GM18517 (cell line): ENCODE data around the gene STARD9.

ENCODE experiments used
- ATAC-seq: cut with Tn5 transposase; IDR thresholded peaks from one replicate; pipeline ENCODE4 v1.9.1; 2021; ENCODE audit warnings: mild to moderate bottlenecking, moderate library complexity; ENCODE audit not compliant: unreplicated experiment

Gene STARD9

GRCh38 chr15:42726114-42726513 lies 150.7 kb downstream of the STARD9 start:
- ATAC-seq = no peak

- no peak for ATAC-seq
These were observed 152.5 kb downstream of the STARD9 start for GRCh38 chr15:42727750-42728381.

DNA sequence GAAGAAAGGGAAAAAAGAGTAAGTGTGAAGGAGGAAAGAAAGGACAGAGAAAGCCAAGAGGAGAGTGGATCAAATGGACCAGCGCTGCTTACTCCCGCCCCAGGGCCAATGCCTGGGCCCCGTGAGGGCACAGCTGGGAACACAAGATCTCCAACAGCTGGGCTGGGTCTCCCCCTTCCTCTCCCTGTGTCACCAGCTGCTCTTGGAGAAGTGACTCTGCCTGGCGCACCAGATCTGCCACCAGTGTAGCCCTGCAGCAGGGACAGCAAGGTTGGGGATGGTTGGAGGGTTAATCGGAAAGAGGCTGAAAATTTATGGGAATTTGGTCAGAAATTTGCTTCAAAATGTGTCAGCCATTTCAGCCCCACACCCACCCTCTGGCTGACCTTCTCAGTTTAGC lies 153.2 kb downstream of the STARD9 start:
- no peak for ATAC-seq

DNA sequence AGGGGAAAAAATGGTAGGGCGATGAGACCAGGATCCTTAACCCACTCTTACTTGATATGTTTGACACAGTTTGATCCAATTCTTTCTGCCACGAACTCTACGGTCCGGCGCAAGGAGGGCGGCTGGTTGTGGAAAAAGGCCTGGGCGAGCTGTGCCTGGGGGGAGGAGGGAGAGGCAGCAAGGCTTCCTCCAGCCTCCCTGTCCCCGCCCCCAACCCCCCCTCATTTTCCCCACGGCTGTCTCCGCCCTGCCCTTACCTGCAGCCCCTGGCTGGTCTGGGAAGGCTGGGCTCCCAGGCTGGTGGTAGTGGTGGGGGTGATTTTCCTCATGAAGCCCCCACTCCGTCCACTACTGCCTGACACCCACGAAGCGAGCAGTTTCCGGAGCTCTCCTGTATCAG lies 153.6 kb downstream of the STARD9 start:
- ATAC-seq = no peak

DNA sequence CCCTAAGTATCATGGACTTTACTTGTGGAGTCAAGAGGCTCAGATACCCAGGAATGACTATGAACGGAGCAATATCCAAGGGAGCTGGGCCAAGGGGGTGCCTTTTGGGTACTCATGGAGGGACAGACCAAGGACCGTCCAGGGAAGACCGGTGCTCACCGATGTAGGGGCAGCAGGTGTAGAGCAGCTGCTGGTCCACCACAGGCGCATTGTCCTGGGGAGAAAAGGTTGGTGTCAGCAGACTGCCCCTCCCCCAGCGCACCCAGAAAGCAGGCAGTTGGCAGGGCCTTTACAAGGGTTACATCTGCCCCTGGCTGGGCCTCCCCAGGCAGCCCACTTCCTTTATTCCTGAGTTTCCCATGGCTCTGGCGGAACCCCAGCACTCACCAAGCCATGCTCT lies 154.0 kb downstream of the STARD9 start:
- no peak for ATAC-seq

- ATAC-seq = no peak
These were observed 154.7 kb downstream of the STARD9 start for GRCh38 chr15:42730135-42730534.

DNA sequence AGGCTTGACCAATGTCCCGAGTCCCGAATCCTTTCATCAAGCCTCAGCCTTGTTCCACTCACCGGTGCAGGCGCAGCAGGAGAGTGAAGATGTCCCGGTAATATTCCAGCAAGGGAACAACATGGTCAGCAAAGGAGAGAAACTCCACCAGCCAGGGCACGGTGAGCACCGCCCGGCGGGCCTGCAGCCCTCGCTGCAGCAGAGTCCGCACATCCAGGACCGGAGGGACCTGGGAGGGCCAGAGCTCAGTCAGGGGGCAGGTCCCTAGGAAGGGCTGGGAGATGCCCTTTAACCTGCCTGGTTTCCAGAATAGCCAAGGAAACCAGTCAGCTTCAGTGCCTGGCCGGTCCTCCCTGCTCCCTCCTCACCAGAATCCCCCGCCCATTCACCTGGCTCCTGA lies 155.1 kb downstream of the STARD9 start:
- no peak for ATAC-seq

- ATAC-seq = no peak
These were observed 156.1 kb downstream of the STARD9 start for GRCh38 chr15:42731461-42731860.

- ATAC-seq = no peak
These were observed 156.9 kb downstream of the STARD9 start for GRCh38 chr15:42732095-42732827.

- ATAC-seq = no peak
These were observed 157.6 kb downstream of the STARD9 start for GRCh38 chr15:42733027-42733426.

DNA sequence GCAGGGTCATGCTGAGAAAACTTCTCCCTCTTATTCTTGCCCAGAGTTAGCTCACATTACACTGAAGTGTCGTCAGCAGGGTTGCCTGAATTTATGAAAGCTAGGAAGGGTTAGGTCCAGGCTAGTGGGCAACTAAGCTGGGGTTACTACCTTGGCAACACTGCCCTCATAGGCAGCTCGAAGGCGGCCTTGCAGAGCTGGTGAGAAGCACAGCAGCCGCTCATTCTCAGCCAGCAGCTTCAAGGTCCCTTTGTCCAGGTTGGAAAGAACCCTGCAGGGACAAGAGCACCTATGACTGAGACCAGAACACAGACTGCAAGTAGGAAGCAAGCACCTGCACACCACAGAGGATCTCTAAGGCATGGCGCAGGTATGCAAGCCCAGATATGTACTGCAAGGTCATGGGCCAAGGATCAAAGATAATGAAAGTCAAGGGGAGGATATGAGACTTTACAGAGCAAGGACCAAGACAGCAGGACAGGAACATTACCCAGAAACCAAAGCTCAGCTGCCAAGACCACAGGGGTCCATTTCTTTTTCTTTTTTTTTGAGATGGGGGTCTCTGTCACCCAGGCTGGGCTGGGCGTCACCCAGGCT lies 158.8 kb downstream of the STARD9 start:
- ATAC-seq = no peak

- ATAC-seq = no peak
These were observed 160.2 kb downstream of the STARD9 start for GRCh38 chr15:42735382-42736165.

GRCh38 chr15:42736178-42736792 lies 160.9 kb downstream of the STARD9 start:
- no peak for ATAC-seq

GRCh38 chr15:42736793-42737528 lies 161.6 kb downstream of the STARD9 start, which contains the start of gene CDAN1:
Gene CDAN1, minus strand, starts transcription at chr15:42737128. Its CDS starts 26 bp downstream, at chr15:42737102.
- peak; percentile 76 for ATAC-seq

- ATAC-seq = no peak
These were observed 162.3 kb downstream of the STARD9 start for GRCh38 chr15:42737529-42738328.

DNA sequence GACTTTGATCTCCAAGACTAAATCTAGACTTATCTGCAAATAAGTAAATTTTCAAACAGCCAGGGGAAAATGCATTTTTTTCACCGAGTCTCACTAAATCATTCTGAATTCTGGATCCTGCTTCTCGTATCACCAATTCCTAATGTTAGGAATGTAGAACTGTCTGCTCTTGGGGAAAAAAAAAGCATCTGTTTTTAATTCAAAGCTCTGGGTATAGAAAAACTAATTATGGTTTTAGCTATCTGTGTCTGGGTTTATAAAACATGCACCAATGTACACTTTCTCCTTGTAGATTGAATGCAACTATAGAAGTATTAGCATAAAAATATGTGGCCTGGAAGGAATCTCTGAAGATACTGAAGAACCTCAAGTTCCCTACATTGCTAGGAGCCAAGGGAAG lies 166.3 kb downstream of the STARD9 start:
- no peak for ATAC-seq

DNA sequence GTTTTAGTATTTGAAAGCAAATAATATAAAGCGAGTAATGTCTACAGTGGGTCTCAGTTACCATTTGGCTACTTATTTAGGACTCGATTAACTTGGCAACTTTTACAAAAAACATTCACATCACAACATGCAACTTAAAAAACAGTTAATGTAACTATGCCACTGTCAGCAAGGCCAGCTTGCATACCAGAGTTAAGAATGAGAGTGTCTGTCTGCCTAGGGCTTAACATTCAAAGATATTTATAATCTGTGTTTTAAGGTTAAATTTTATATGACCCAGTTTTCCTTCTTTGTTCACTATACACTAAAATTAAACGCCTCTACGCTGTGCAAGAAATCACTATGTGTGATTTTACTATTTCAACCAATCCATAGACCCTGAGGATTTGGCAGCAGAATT lies 166.7 kb downstream of the STARD9 start:
- no peak for ATAC-seq

GRCh38 chr15:42744195-42744594 lies 168.8 kb downstream of the STARD9 start:
- ATAC-seq = no peak

DNA sequence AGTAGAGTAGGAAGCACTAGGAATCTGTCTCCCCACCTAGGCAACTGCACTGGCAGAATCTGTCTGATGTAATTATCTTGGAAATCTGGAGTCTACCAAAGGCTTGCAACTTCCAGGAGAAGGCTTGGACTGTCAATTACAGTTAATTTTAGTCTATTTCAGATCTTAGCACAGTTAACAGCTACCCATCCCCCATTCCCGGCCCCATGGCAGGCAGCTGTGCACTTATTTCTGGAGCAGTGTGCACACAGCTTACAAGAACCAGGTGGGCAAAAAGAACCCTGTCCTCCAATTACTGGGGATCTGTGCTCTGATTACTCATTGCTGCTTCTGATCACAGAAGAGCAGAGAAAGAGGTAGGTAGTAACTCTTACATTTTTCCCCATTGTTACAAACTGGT lies 173.9 kb downstream of the STARD9 start:
- no peak for ATAC-seq
